ENCODE results near the gene PI16. TPM values are rescaled to one million over a fixed set of nuclear protein-coding genes. Genes with fewer than 3 reads are reported as not detected.
"Not testable (repeated sequence)": the region's sequence is repeated elsewhere in the genome, so short reads cannot be mapped to it uniquely, and the experiment has no call there.

Gene PI16
- total RNA-seq, 1 donor: 6.3 TPM

DNA sequence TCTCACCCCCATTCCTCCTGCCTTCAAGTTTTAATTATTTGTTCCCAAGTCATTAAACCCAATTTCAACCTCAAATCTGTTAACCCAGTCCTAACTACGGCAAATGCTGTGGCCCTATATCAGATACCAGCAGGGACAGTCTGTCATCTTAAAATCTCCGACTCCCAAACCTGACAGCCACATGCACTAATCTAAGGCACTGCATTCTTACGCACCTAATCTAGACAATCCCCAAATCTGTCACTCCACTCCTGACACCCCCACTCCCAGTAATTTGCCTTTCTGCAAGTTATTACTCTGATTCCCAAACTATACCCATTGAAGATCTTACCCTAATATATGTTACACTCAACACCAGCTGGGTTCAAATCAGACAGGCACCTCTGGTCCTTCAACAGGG, 29.0 kb downstream of the PI16 start:
- H3K4me3 ChIP-seq (ENCODE audit: low read depth, low read length): peak overlapping the region; percentile 99
- DNase-seq (ENCODE audit: low read depth): no peak
- TF ChIP-seq, protein P1, sequence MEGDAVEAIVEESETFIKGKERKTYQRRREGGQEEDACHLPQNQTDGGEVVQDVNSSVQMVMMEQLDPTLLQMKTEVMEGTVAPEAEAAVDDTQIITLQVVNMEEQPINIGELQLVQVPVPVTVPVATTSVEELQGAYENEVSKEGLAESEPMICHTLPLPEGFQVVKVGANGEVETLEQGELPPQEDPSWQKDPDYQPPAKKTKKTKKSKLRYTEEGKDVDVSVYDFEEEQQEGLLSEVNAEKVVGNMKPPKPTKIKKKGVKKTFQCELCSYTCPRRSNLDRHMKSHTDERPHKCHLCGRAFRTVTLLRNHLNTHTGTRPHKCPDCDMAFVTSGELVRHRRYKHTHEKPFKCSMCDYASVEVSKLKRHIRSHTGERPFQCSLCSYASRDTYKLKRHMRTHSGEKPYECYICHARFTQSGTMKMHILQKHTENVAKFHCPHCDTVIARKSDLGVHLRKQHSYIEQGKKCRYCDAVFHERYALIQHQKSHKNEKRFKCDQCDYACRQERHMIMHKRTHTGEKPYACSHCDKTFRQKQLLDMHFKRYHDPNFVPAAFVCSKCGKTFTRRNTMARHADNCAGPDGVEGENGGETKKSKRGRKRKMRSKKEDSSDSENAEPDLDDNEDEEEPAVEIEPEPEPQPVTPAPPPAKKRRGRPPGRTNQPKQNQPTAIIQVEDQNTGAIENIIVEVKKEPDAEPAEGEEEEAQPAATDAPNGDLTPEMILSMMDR (IDR thresholded peaks at IDR 0.05; ENCODE audit: insufficient read depth, low read length): no peak

DNA sequence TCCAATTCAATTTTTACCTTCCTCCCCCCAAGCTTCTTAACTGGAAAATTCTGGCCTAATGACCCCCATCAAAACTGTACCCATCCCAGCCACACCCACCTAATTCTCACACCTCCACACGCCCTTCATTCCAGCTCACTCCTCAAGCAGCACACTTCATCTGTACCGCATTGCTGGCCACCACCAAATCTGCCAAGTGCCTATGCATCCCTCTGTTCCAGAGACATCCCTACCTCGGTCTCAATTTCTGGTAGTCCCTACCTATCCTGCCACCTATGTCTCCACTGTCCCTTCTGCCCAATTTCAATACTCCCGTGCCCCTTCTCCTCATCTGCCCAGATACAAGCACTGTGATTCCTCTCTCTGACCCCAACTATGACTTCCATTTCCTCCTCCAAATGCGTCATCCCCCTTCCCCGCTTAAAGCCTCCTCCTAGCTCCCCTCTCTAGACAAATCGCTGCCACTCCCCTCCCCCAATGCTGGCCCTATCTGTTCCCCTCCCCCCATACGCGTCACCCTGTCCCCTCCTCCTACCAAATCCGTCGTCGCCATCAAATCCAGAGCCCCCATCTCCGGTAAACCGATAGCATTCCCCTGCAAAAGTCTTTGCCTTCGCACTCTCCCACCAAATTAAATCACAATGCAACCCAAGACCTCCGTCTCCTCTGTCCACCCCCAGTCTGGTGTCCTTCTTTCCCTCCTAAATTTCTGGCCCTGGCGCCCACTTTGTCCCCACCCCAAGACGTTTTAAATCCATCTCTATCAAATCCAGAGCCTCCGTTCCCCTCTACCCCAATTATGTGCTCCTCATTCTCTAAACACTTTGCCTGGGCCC, 30.3 kb downstream of the PI16 start:
- TF ChIP-seq, protein P1 (IDR thresholded peaks at IDR 0.05; ENCODE audit: insufficient read depth, low read length): no peak
- peak overlapping the region; percentile 99 for H3K4me3 ChIP-seq (ENCODE audit: low read depth, low read length)
- peak; percentile 74 for DNase-seq (ENCODE audit: low read depth)

DNA sequence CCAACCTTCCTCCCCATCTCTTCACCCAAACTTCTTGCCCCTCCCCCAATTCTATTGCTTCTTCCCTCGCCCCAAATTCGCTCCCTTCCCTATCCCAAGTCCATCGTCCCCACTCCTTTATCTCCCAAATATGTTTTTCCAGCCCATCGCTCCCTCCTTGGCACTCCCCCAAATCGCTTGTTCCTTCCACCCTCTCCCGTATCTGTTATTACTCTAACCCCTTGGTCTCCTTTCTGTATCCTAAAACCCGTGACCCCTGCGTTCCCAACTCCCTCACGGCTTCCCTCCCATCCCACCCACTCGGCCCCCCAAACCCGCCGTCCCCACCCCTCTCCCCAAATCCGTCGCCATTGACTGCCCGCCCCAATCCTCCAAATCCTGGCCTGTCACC, 30.9 kb downstream of the PI16 start:
- H3K4me3 ChIP-seq (ENCODE audit: low read depth, low read length): peak overlapping the region; percentile 99
- DNase-seq (ENCODE audit: low read depth): no peak
- TF ChIP-seq, protein P1 (IDR thresholded peaks at IDR 0.05; ENCODE audit: insufficient read depth, low read length): no peak

DNA sequence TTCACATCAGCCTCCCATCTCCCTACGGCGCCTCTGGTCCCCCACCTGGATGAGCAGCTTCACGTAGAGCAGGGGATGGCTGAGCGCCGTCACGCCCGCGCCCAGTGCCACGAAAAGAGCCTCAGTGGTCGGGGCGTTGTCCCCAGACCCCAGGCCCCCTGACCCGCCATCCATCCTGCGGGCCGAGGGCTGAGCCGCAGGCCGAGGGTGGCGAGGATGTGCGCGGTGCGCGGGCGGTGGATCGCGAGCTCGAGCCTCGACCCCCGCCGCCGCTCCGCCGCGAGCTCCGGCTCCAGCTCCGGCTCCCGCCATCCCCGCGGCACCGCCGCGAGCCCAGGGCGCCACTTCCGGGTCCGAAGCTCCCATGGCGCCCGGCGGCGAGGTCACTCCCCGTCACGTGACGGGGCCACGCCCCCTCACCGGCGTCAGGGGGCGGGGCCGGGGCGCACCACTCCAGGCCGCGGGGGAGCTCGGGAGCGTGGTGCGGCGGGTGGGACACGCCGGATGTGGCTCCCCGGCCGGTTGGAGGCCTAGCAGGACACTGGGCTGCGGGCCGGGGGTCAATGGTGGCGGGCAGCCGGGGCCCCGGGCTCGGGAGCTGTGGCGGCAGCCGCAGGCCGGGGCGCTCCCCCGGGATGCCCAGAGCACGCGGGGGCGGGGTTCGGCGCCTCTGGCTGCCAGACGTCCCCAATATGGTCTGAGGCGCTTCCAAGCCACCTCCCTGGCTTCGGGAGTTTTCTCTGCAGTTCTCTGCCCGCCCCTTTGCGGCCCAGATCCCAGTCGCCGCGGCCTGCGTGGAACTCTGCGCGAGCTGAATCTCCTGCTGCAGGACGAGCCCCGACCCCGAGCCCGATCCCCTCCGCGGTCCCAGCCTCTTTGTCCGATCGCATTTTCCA, 31.5 kb downstream of the PI16 start, which contains the start of gene MTCH1:
TSS of gene MTCH1 (minus strand) at position 389 of the 896 bp plus-strand sequence. CDS start at position 366, 23 bp downstream.
- peak within 1 kb of the TSS; percentile 99 for H3K4me3 ChIP-seq (ENCODE audit: low read depth, low read length)
- peak; percentile 91 for DNase-seq (ENCODE audit: low read depth)
- TF ChIP-seq, protein P1 (IDR thresholded peaks at IDR 0.05; ENCODE audit: insufficient read depth, low read length): no peak

DNA sequence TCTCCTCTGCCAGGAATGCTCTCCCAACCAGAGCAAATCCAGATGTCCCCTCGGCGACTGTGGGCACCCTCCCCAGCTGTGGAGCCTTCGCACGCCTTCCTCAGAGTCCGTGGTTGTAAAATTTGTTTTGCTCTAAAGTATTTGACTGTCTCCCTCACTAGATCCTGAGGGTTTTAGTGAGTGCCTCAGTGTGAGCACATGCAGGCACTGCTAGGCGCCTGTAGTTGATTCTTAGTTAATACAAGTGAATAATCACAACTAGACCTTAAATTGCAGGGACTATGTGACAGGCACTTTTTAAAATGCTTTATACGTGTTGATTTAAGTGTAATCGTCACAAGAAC, 32.1 kb downstream of the PI16 start:
- H3K4me3 ChIP-seq (ENCODE audit: low read depth, low read length): peak overlapping the region; percentile 99
- no peak for DNase-seq (ENCODE audit: low read depth)
- TF ChIP-seq, protein P1 (IDR thresholded peaks at IDR 0.05; ENCODE audit: insufficient read depth, low read length): no peak

DNA sequence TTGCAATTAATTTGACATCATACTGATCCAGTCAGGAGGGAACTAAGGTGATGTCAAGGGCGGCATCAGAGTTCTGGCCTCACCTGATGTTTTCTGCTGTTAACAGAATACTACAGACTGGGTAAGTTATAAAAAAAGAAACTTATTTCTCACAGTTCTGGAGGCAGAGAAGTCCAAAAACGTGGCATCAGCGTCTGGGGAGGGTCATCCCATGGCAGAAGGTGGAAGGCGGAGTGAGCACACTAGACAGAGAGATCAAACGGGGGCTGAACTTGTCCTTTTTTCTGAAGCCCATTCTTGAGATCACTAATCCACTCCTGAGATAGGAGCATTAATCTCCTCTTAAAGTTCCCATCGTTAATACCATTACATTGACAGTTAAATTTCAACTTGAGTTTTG, 34.7 kb downstream of the PI16 start:
- TF ChIP-seq, protein P1 (IDR thresholded peaks at IDR 0.05; ENCODE audit: insufficient read depth, low read length): no peak
- H3K4me3 ChIP-seq (ENCODE audit: low read depth, low read length): no peak overlapping the region
- DNase-seq (ENCODE audit: low read depth): no peak

DNA sequence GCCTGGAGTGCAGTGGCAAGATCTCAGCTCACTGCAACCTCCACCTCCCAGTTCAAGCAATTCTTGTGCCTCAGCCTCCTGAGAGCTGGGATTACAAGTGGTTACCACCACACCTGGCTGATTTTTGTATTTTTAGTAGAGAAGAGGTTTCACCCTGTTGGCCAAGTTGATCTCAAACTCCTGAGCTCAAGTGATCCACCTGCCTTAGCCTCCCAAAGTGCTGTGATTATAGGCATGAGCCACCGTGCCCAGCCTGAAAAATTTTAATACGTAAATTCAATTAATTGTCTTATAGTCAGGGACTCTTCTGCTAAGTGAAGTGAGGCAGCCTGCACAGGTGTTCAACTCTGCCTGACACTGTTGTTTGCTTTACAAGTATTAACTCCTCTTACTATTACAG, 35.9 kb downstream of the PI16 start:
- not testable (repeated sequence) for DNase-seq (ENCODE audit: low read depth); H3K4me3 ChIP-seq (ENCODE audit: low read depth, low read length)

All from fibroblast of the aortic adventitia (primary cell).